HL-60 (cell line): ENCODE results near the gene EIPR1.

Experiments used
- CTCF ChIP-seq: IDR thresholded peaks from one replicate; pipeline ENCODE4 v1.5.1; 2011; ENCODE audit warnings: low read length, control low read depth, inconsistent platforms; ENCODE audit not compliant: insufficient read depth
- GABPA ChIP-seq: IDR thresholded peaks from 2 replicates; pipeline ENCODE4 v1.6.1; 2012; ENCODE audit warnings: low read depth
- POLR2AphosphoS5 ChIP-seq: IDR thresholded peaks from 2 replicates; pipeline ENCODE4 v1.6.1; 2012; ENCODE audit warnings: low read depth
- TF ChIP-seq, protein P1 (sequence below): IDR thresholded peaks from 2 replicates; pipeline ENCODE4 v1.6.1; 2012; ENCODE audit warnings: low read depth; ENCODE audit not compliant: insufficient replicate concordance

DNA sequence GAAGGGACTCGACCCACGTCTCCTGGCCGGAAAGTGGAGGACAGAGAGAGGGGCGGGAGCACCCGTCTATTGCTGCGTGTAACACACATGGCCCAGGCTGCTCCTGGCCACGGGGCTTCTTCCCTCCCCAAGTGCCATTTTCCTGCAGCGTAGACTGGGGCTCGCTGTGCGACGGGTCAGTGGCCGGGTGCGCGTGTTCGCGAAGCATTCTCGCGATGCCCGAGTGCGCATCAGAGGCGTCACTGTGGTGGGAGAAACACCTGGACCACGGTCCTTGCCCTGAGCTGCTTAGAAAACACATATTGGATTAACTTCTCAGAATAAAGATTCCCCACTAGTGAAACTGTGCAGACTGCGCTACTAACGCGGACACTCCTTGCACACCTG, 200.8 kb downstream of the EIPR1 start:
- no peak for TF ChIP-seq CTCF
- TF ChIP-seq POLR2AphosphoS5, result no peak
- TF ChIP-seq GABPA, result no peak
- TF ChIP-seq, protein P1, sequence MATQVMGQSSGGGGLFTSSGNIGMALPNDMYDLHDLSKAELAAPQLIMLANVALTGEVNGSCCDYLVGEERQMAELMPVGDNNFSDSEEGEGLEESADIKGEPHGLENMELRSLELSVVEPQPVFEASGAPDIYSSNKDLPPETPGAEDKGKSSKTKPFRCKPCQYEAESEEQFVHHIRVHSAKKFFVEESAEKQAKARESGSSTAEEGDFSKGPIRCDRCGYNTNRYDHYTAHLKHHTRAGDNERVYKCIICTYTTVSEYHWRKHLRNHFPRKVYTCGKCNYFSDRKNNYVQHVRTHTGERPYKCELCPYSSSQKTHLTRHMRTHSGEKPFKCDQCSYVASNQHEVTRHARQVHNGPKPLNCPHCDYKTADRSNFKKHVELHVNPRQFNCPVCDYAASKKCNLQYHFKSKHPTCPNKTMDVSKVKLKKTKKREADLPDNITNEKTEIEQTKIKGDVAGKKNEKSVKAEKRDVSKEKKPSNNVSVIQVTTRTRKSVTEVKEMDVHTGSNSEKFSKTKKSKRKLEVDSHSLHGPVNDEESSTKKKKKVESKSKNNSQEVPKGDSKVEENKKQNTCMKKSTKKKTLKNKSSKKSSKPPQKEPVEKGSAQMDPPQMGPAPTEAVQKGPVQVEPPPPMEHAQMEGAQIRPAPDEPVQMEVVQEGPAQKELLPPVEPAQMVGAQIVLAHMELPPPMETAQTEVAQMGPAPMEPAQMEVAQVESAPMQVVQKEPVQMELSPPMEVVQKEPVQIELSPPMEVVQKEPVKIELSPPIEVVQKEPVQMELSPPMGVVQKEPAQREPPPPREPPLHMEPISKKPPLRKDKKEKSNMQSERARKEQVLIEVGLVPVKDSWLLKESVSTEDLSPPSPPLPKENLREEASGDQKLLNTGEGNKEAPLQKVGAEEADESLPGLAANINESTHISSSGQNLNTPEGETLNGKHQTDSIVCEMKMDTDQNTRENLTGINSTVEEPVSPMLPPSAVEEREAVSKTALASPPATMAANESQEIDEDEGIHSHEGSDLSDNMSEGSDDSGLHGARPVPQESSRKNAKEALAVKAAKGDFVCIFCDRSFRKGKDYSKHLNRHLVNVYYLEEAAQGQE, result no peak
